IPS-NIHi11 (cell line): Measurements from ENCODE around the gene SNX19.

ENCODE experiments used
- DNase-seq: peaks from one replicate; pipeline ENCODE4 v3.0.0; 2012; ENCODE audit warnings: mixed read lengths, low spot score

SNX19 gene

GRCh38 chr11:130907229-130907628, 9.1 kb downstream of the SNX19 start:
- DNase-seq, result no peak

GRCh38 chr11:130906616-130907015, 9.7 kb downstream of the SNX19 start:
- DNase-seq, result no peak

GRCh38 chr11:130905512-130905911, 10.8 kb downstream of the SNX19 start:
- no peak for DNase-seq

GRCh38 chr11:130904380-130904779, 11.9 kb downstream of the SNX19 start:
- DNase-seq, result peak; percentile 35

GRCh38 chr11:130902380-130902779, 13.9 kb downstream of the SNX19 start:
- no peak for DNase-seq

- no peak for DNase-seq
Measured at GRCh38 chr11:130899106-130899505, 17.2 kb downstream of the SNX19 start.

GRCh38 chr11:130897262-130898182, 18.8 kb downstream of the SNX19 start:
- peak; percentile 25 for DNase-seq

GRCh38 chr11:130894322-130895025, 21.8 kb downstream of the SNX19 start:
- DNase-seq, result peak; percentile 68

- DNase-seq, result peak; percentile 31
Measured at GRCh38 chr11:130892861-130893260, 23.4 kb downstream of the SNX19 start.

GRCh38 chr11:130891326-130891725, 25.0 kb downstream of the SNX19 start:
- DNase-seq, result no peak

- DNase-seq, result no peak
Measured at GRCh38 chr11:130890039-130890745, 26.1 kb downstream of the SNX19 start.

GRCh38 chr11:130888790-130889189, 27.5 kb downstream of the SNX19 start:
- no peak for DNase-seq

- no peak for DNase-seq
Measured at GRCh38 chr11:130886704-130887103, 29.6 kb downstream of the SNX19 start.

- no peak for DNase-seq
Measured at GRCh38 chr11:130882138-130882551, 34.1 kb downstream of the SNX19 start.

- DNase-seq, result no peak
Measured at GRCh38 chr11:130881475-130882137, 34.7 kb downstream of the SNX19 start.

GRCh38 chr11:130879836-130880235, 36.4 kb downstream of the SNX19 start:
- DNase-seq, result no peak

GRCh38 chr11:130876931-130877915, 39.1 kb downstream of the SNX19 start:
- DNase-seq, result no peak

GRCh38 chr11:130876100-130876499, 40.2 kb downstream of the SNX19 start:
- DNase-seq, result no peak

GRCh38 chr11:130874955-130875531, 41.2 kb downstream of the SNX19 start:
- no peak for DNase-seq

- no peak for DNase-seq
Measured at GRCh38 chr11:130874396-130874795, 41.9 kb downstream of the SNX19 start.
